ENCODE measurements around the gene ADGRL1. TPM values are rescaled to one million over a fixed set of nuclear protein-coding genes. Genes with fewer than 3 reads are reported as not detected.
"Not testable (repeated sequence)": the region's sequence is repeated elsewhere in the genome, so short reads cannot be mapped to it uniquely, and the experiment has no call there.

ADGRL1 gene
- total and polyA plus RNA-seq, 2 of the 8 experiments (the other 6 are each of a cell fraction or from before 2014, with no cell fraction given) = 95.6 to 112 TPM

DNA sequence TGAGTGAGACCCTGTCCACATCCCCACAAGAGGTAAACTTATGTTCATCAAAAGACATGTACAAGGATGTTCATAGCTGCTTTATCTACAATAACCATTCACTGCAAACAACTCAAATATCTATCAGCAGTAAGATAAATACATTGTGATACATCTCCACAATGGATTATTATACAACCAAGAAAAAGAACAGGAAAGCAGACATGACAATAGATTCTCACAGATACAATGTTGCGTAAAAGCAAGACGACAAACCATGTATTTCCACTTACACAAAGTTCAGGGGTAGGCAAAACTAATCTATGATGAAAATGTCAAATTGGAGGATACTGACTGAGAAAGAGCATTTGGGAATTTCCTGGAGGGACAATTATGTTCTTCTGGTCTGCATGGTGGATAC, 46.2 kb upstream of the ADGRL1 start:
- H3K56ac ChIP-seq (replicated peaks; ENCODE audit: insufficient read length, low read depth, low read length); H2BK15ac ChIP-seq (ENCODE audit: low read length); H3K23me2 ChIP-seq (ENCODE audit: low read depth, low read length); H3K36me3 ChIP-seq (ENCODE audit: control insufficient read depth in 2 of 4, insufficient read depth in 4 of 4, low read length in 3 of 4); H3K4me1 ChIP-seq (replicated peaks in 1 of 4; ENCODE audit: control insufficient read depth in 3 of 4, insufficient read depth in 4 of 4, low read length in 3 of 4); H3K27ac ChIP-seq (ENCODE audit: low read depth, low read length); H3K18ac ChIP-seq (ENCODE audit: extremely low read depth, low read length); H2BK120ac ChIP-seq (replicated peaks; ENCODE audit: low read depth, low read length); H2BK5ac ChIP-seq (ENCODE audit: low read depth, low read length); H3K4ac ChIP-seq (replicated peaks; ENCODE audit: insufficient read length, low read depth, low read length); H3K4me3 ChIP-seq (ENCODE audit: extremely low read depth in 1 of 4, insufficient read depth in 2 of 4, low read depth in 3 of 4, low read length in 4 of 4); CTCF ChIA-PET (ENCODE audit: partially characterized antibody); H4K5ac ChIP-seq (ENCODE audit: insufficient read length, low read depth, low read length); POLR2A ChIA-PET (ENCODE audit: partially characterized antibody); H3K79me1 ChIP-seq (ENCODE audit: low read depth, low read length); H2AK5ac ChIP-seq (ENCODE audit: low read depth, low read length); H2BK12ac ChIP-seq (ENCODE audit: low read depth, low read length); H2BK20ac ChIP-seq (ENCODE audit: low read length); H2AFZ ChIP-seq (ENCODE audit: low read length); H3K14ac ChIP-seq (ENCODE audit: insufficient read length); FAIRE-seq; H3K79me2 ChIP-seq (ENCODE audit: control insufficient read depth in 1 of 2, insufficient read depth in 2 of 2, low read length in 2 of 2); H4K20me1 ChIP-seq (replicated peaks in 1 of 2; ENCODE audit: control insufficient read depth in 1 of 2, insufficient read depth in 2 of 2, low read length in 2 of 2); H3K9ac ChIP-seq (replicated peaks in 1 of 4; ENCODE audit: extremely low read depth in 1 of 4, low read depth in 3 of 4, low read length in 3 of 4); H3K4me2 ChIP-seq (ENCODE audit: insufficient read depth in 1 of 2, low read depth in 2 of 2, low read length in 2 of 2); H3K23ac ChIP-seq (ENCODE audit: insufficient read length); H3K27me3 ChIP-seq (replicated peaks in 1 of 4; ENCODE audit: control insufficient read depth in 3 of 4, extremely low read depth in 1 of 4, insufficient read depth in 3 of 4, low read length in 3 of 4); H4K8ac ChIP-seq (ENCODE audit: extremely low read depth, insufficient read depth, low read length); H3K9me3 ChIP-seq (ENCODE audit: insufficient read depth in 2 of 2, low read depth in 1 of 2, low read length in 1 of 2); DNase-seq (ENCODE audit: low read depth in 1 of 2, low spot score in 2 of 2); H4K91ac ChIP-seq (replicated peaks; ENCODE audit: insufficient read length, low read length): not testable (repeated sequence)
- WGBS, 2 experiments (ENCODE audit: extremely low coverage in 1 of 2, insufficient coverage in 1 of 2, insufficient read length in 1 of 2, insufficient replicate concordance in 2 of 2, low coverage in 1 of 2, low lambda C conversion rate in 2 of 2, missing lambda C conversion rate in 1 of 2) = 97% methylated on average over 2 of the region's 2 CpGs; no CpG with 5 or more reads in 1 of the 2 experiments
